MM.1S (cell line): Measurements from ENCODE around the gene SLC12A7.

Experiments used
- EZH2phosphoT487 ChIP-seq: fragments of 300-600 bp; sonication (generic); IDR thresholded peaks from 2 replicates; pipeline ENCODE4 v1.6.1; 2018; ENCODE audit warnings: antibody characterized with exemption, low read length
- TF ChIP-seq, protein P1 (sequence below): fragments of 300-600 bp; sonication (generic); IDR thresholded peaks from 2 replicates; pipeline ENCODE4 v1.5.1; 2016; ENCODE audit warnings: antibody characterized with exemption, low read length, mixed read lengths

DNA sequence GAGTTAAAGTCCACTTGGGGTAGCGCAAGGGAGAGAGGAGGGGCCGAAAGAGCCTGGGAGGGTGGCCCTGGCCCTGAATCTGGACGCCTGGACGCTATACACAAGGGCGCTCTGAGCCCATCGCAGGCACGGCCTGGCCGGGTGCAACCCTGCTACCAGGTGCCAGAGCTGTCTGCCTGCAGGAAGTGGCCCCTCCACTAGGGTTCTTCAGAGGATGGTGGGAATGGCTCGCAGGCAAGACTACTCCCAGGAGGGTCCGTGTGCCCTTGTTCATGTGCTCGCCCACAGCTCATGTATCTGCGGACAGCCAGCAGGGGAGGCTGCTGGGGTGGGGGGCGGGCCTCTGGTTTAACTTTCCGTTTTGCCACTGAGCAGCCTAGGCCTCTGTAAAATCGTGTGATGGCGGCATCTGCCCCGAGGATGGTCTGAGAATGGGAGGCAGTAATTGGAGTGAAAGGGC, 104.6 kb downstream of the SLC12A7 start:
- TF ChIP-seq, protein P1, sequence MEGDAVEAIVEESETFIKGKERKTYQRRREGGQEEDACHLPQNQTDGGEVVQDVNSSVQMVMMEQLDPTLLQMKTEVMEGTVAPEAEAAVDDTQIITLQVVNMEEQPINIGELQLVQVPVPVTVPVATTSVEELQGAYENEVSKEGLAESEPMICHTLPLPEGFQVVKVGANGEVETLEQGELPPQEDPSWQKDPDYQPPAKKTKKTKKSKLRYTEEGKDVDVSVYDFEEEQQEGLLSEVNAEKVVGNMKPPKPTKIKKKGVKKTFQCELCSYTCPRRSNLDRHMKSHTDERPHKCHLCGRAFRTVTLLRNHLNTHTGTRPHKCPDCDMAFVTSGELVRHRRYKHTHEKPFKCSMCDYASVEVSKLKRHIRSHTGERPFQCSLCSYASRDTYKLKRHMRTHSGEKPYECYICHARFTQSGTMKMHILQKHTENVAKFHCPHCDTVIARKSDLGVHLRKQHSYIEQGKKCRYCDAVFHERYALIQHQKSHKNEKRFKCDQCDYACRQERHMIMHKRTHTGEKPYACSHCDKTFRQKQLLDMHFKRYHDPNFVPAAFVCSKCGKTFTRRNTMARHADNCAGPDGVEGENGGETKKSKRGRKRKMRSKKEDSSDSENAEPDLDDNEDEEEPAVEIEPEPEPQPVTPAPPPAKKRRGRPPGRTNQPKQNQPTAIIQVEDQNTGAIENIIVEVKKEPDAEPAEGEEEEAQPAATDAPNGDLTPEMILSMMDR, result no peak
- no peak for TF ChIP-seq EZH2phosphoT487
